ENCODE results near the gene PLXNB3.

PLXNB3 gene

GRCh38 chrX:153770601-153771414 lies 6.8 kb downstream of the PLXNB3 start:
- in situ Hi-C loops (cut with HindIII; ENCODE audit: low sequenced_read_pairs) = no loop called here
- no peak for DNase-seq (ENCODE audit: low read depth, low spot score)
- no peak overlapping the region for H3K4me3 ChIP-seq (ENCODE audit: low read depth, low read length)
- no peak for TF ChIP-seq CTCF (IDR thresholded peaks at IDR 0.05; ENCODE audit: low read depth, low read length)

GRCh38 chrX:153771415-153772315 lies 7.6 kb downstream of the PLXNB3 start:
- no peak overlapping the region for H3K4me3 ChIP-seq (ENCODE audit: low read depth, low read length)
- DNase-seq (ENCODE audit: low read depth, low spot score) = no peak
- TF ChIP-seq CTCF (IDR thresholded peaks at IDR 0.05; ENCODE audit: low read depth, low read length) = no peak
- in situ Hi-C loops (cut with HindIII; ENCODE audit: low sequenced_read_pairs) = no loop called here

- in situ Hi-C loops (cut with HindIII; ENCODE audit: low sequenced_read_pairs) = no loop called here
- no peak for DNase-seq (ENCODE audit: low read depth, low spot score)
- H3K4me3 ChIP-seq (ENCODE audit: low read depth, low read length) = no peak overlapping the region
- TF ChIP-seq CTCF (IDR thresholded peaks at IDR 0.05; ENCODE audit: low read depth, low read length) = no peak
Observed at GRCh38 chrX:153772316-153773217, 8.5 kb downstream of the PLXNB3 start.

GRCh38 chrX:153773218-153773611 lies 9.2 kb downstream of the PLXNB3 start:
- in situ Hi-C loops (cut with HindIII; ENCODE audit: low sequenced_read_pairs) = no loop called here
- DNase-seq (ENCODE audit: low read depth, low spot score) = no peak
- no peak for TF ChIP-seq CTCF (IDR thresholded peaks at IDR 0.05; ENCODE audit: low read depth, low read length)
- no peak overlapping the region for H3K4me3 ChIP-seq (ENCODE audit: low read depth, low read length)

GRCh38 chrX:153773741-153774575 lies 9.9 kb downstream of the PLXNB3 start:
- no peak for DNase-seq (ENCODE audit: low read depth, low spot score)
- H3K4me3 ChIP-seq (ENCODE audit: low read depth, low read length) = no peak overlapping the region
- TF ChIP-seq CTCF (IDR thresholded peaks at IDR 0.05; ENCODE audit: low read depth, low read length) = no peak
- in situ Hi-C loops (cut with HindIII; ENCODE audit: low sequenced_read_pairs) = no loop called here
